HUES64 (cell line): ENCODE measurements around the gene PDZD2.

Experiments
- H3K27ac ChIP-seq: 2 replicates; pipeline ENCODE4 v1.7.0; 2013; ENCODE audit warnings: low read depth, low read length, inconsistent platforms
- H3K27me3 ChIP-seq: 2 replicates; pipeline ENCODE4 v1.6.1; 2013; ENCODE audit warnings: mild to moderate bottlenecking, low read length; ENCODE audit not compliant: insufficient read depth
- H3K36me3 ChIP-seq: 2 replicates; pipeline ENCODE4 v1.6.1; 2013; ENCODE audit warnings: mild to moderate bottlenecking, low read length; ENCODE audit not compliant: insufficient read depth
- H3K4me1 ChIP-seq: 2 replicates; pipeline ENCODE4 v1.6.1; 2013; ENCODE audit warnings: mild to moderate bottlenecking, low read length, moderate library complexity; ENCODE audit not compliant: insufficient read depth
- H3K4me3 ChIP-seq: 2 replicates; pipeline ENCODE4 v1.5.1; 2013; ENCODE audit warnings: mild to moderate bottlenecking, low read length, moderate library complexity
- H3K9ac ChIP-seq: 2 replicates; pipeline ENCODE4 v1.6.1; 2013; ENCODE audit warnings: mild to moderate bottlenecking, low read depth, low read length
- H3K9me3 ChIP-seq: 2 replicates; pipeline ENCODE4 v1.6.1; 2013; ENCODE audit warnings: low read depth, low read length; ENCODE audit not compliant: insufficient read depth
- WGBS: fragments of 150-250, 120-280 bp; methylation state at CpG from one replicate; pipeline ENCODE4 v1.1.7; 2013; ENCODE audit warnings: missing lambda C conversion rate; 5-methylcytosine and 5-hydroxymethylcytosine counted together

The PDZD2 gene

DNA sequence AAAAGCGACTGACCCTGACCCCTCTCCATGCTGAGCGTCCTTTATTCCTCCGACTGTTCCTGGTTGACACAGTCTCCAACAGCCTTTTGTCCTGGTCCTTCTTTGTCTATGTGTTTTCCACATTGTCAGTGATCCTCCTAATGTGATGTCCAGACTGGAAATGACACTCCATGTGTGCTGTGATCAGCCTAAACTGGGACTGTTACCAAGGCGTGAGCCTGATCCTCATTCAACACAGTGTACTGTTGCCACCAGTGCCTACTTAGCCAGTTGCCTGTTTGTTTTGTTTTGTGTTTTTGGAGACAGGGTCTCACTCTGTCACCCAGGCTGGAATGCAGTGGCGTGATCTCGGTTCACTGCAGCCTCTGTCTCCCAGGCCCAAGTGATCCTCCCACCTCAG, 343.1 kb downstream of the PDZD2 start:
- Histone ChIP-seq H3K27ac (no peak overlapping the region), H3K9ac (no peak overlapping the region), H3K4me1 (peaks cover 9% of the 10 kb centered on the region; the same call in 1 of the 2 replicates), H3K36me3 (no peaks in the 10 kb centered on the region), H3K27me3 (no peaks in the 10 kb centered on the region), H3K4me3 (no peak overlapping the region), H3K9me3 (no peaks in the 10 kb centered on the region)
- WGBS = 96% methylated on average over 6 of the region's 6 CpGs

DNA sequence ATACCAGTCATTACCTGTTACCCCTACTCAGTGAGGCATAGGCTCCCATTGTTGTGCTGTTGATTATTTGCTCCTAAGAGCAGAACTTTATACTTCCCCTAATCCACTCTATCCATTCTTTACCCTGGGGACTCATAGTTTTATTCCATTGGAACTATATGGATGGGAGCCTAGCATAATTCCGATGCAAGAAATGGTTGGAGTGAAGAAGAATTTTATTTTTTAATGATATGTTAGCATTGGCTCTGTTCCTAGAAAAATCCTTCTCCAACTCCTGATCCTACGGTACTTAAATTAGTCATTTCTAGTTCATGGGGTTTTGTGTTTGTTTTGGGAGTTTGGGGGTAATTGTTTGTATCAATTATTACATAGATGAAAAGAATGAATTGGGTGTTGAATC, 343.7 kb downstream of the PDZD2 start:
- Histone ChIP-seq H3K9ac (no peak overlapping the region), H3K27me3 (no peaks in the 10 kb centered on the region), H3K36me3 (no peaks in the 10 kb centered on the region), H3K4me1 (peaks cover 9% of the 10 kb centered on the region; the same call in 1 of the 2 replicates), H3K9me3 (0 out of 2 replicates have a peak, but pooled peaks cover under 1% of the 10 kb centered on the region), H3K4me3 (no peak overlapping the region), H3K27ac (no peak overlapping the region)
- 100% methylated on average over 2 of the region's 2 CpGs for WGBS

DNA sequence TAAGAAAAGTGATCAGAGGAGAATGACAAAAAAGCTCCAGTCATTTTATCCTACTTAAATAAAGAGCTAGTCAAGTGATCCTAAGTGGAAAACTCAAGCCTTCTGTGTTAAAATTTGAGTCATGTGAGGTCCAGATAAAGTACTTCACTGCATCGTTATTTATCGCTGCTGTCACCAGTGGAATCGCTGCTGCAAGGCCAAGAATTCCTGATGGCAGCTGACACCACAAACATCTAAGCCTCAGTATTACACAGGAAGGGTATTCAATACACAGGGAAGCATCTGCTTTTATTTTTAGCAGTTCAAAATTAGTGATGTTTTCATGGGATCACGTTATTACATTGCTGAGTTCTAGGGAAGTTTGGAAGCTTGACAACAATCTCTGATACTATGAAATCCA, 344.9 kb downstream of the PDZD2 start:
- Histone ChIP-seq H3K4me1 (peaks cover 9% of the 10 kb centered on the region; the same call in 1 of the 2 replicates), H3K4me3 (no peak overlapping the region), H3K9ac (no peak overlapping the region), H3K9me3 (0 out of 2 replicates have a peak, but pooled peaks cover 5% of the 10 kb centered on the region), H3K27ac (no peak overlapping the region), H3K27me3 (no peaks in the 10 kb centered on the region), H3K36me3 (no peaks in the 10 kb centered on the region)
- WGBS = 93% methylated on average over 4 of the region's 4 CpGs

DNA sequence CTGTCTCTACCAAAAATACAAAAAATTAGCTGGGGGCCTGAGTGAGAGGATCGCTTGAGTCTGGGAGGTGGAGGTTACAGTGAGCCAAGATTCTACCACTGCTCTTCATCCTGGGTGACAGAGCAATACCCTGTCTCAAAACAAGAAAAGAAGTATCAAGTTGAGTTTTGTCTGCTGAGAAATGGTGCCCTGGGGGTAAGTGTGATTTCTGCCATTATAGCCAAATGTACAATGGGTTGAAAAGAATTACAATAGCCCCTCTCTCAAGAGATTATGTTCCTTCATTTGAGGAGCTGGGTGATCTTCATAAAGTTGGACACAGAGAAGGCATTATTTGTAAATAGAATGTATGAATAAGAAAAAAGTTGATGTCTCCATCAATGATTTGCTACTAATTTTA, 345.8 kb downstream of the PDZD2 start:
- Histone ChIP-seq H3K9ac (no peak overlapping the region), H3K4me3 (no peak overlapping the region), H3K9me3 (0 out of 2 replicates have a peak, but pooled peaks cover 5% of the 10 kb centered on the region), H3K27me3 (no peaks in the 10 kb centered on the region), H3K4me1 (peaks cover 9% of the 10 kb centered on the region; the same call in 1 of the 2 replicates), H3K27ac (no peak overlapping the region), H3K36me3 (no peaks in the 10 kb centered on the region)
- 7% methylated on average over 1 of the region's 1 CpG for WGBS

DNA sequence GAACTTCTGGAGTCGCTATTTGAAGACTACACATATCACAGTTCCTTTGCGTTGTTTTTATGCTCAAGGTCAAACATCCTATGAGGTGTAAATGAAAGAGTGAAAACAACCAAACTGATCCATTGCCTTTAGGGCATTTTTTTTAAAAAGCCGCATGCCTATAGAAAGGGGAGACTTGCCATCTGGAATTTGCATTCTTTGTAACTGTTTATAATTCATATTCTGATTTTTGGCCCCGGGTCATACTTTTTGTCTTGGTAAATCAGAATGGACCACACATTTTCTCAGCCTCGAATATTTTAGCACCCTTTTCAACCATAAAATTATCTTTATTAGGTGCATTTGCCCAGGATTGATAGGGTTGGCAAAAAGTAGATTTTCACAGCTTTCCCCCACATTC, 347.2 kb downstream of the PDZD2 start:
- Histone ChIP-seq H3K27me3 (no peaks in the 10 kb centered on the region), H3K9me3 (0 out of 2 replicates have a peak, but pooled peaks cover 5% of the 10 kb centered on the region), H3K9ac (no peak overlapping the region), H3K36me3 (no peaks in the 10 kb centered on the region), H3K4me1 (peaks cover 14% of the 10 kb centered on the region; the same call in 1 of the 2 replicates), H3K27ac (no peak overlapping the region), H3K4me3 (no peak overlapping the region)
- WGBS = 78% methylated on average over 3 of the region's 5 CpGs

DNA sequence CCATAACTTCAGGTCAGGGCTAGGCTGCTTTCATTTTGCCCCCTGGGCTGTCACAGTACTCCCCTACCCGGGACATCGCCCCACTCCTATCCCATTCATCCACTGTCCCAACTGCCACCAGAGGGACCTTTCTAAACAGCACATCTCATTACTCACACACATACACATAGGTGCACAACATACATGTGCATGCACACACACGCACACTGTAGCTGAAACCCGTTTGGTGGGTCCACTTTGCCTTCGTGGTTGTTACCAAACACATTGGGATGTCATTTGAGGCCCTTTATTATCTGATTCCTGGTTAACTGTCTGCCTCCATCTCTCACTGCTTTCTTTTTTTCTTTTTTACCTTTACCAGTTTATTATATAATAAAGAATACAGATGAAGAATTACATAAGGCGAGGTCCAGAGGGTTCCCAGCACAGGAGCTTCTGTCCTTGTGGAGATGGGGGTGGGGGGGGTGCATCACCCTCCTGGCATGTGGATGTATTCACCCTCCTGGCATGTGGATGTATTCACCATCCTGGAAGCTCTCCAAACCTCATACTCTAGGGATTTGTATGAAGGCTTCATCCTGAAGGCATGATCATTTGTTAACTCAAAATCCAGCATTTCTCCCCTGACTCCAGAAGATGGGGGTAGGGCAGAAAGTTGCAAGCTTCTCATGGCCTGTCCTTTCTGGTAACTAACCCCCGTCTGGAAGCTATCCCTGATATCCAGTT, 349.2 kb downstream of the PDZD2 start:
- 92% methylated on average over 6 of the region's 7 CpGs for WGBS
- H3K4me1 ChIP-seq = peaks cover 31% of the 10 kb centered on the region
- H3K4me3 ChIP-seq = no peak overlapping the region
- H3K9me3 ChIP-seq = 0 out of 2 replicates have a peak, but pooled peaks cover 5% of the 10 kb centered on the region
- no peak overlapping the region for H3K9ac ChIP-seq
- H3K27ac ChIP-seq = no peak overlapping the region
- H3K36me3 ChIP-seq = no peaks in the 10 kb centered on the region
- no peaks in the 10 kb centered on the region for H3K27me3 ChIP-seq

DNA sequence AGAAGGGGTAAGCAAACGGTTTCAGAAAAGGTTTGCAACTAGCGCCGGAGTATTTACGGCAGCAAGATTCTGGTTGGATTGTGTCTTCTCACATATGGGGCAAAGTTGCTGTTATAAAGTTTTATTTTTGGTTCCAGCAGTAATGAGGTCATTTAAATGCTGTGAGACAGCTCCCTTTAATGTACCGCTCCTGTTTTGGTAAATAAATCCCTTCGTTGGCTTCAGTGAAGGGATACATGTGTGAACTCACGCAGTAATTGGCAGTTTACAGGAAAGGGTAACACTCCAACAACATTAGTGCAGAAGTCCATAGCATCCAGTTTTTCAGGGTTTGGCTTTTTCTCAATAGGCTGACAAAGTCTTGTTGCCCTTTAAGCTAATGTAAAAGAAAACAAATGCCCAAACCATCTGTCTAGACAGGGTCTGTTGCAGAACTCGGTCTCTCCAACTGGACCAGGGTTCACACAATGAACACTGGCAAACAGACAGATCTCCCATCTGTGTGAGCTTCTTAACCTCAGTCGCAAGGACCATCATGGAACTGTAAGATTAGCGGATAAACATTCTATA, 351.2 kb downstream of the PDZD2 start:
- Histone ChIP-seq H3K36me3 (no peaks in the 10 kb centered on the region), H3K27ac (no peak overlapping the region)
- 94% methylated on average over 10 of the region's 10 CpGs for WGBS

DNA sequence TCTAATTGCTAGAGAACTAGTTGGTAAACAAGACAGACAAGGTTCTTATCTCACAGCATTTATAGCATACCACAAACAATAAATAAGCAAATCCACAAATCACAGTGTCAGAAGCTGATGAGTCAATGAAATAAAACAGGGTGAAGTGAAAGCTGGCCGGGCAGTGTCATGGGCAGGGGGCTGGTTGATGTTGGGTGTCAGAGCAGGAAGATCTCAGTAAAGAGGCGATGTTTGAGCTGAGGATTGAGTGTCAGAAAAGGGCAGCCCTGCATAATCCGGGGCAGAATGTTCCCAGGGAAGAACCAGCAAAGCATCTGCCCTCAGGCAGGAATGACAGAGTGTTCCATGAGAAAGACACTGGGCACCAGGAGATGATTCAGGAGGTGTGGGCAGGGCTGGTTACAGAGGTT, 351.8 kb downstream of the PDZD2 start:
- no peak overlapping the region for H3K27ac ChIP-seq
- H3K9ac ChIP-seq = no peak overlapping the region
- H3K27me3 ChIP-seq = no peaks in the 10 kb centered on the region
- H3K4me1 ChIP-seq = peaks cover 38% of the 10 kb centered on the region
- H3K36me3 ChIP-seq = no peaks in the 10 kb centered on the region
- H3K9me3 ChIP-seq = 0 out of 2 replicates have a peak, but pooled peaks cover 5% of the 10 kb centered on the region
- WGBS = 72% methylated on average over 3 of the region's 3 CpGs
- H3K4me3 ChIP-seq = no peak overlapping the region

More for the DNA sequence above, 351.2 kb downstream of the PDZD2 start:
- no peak overlapping the region for H3K4me3 ChIP-seq
- H3K27me3 ChIP-seq = no peaks in the 10 kb centered on the region
- H3K9ac ChIP-seq = no peak overlapping the region
- peaks cover 38% of the 10 kb centered on the region for H3K4me1 ChIP-seq
- 0 out of 2 replicates have a peak, but pooled peaks cover 5% of the 10 kb centered on the region for H3K9me3 ChIP-seq

DNA sequence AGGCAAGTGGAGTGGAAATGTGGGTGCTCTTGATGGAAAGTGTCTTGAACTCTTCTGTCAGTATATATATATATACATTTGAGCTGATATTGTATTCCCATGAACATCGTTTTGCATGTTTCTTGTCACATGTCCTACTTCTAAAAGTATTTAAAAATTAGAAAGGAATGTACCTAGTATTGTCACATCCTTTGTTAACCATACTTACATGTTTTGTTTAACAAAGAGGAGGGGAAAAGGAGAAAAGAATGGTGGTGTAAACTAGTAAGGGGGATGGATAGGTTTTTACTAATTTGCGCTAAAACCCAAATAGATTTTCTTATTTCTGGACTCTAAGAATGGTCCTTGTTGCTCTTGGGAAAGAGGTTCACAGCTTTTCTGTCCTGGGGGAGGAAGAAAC, 353.4 kb downstream of the PDZD2 start:
- WGBS = 90% methylated on average over 1 of the region's 2 CpGs
- H3K27me3 ChIP-seq = no peaks in the 10 kb centered on the region
- H3K36me3 ChIP-seq = no peaks in the 10 kb centered on the region
- peak overlapping the region; percentile 8; the same call in 1 of the 2 replicates for H3K9ac ChIP-seq
- H3K4me3 ChIP-seq = no peak overlapping the region
- peak overlapping the region; percentile 62; the same call in 1 of the 2 replicates for H3K27ac ChIP-seq
- peaks cover 28% of the 10 kb centered on the region for H3K4me1 ChIP-seq
- H3K9me3 ChIP-seq = 0 out of 2 replicates have a peak, but pooled peaks cover 5% of the 10 kb centered on the region

DNA sequence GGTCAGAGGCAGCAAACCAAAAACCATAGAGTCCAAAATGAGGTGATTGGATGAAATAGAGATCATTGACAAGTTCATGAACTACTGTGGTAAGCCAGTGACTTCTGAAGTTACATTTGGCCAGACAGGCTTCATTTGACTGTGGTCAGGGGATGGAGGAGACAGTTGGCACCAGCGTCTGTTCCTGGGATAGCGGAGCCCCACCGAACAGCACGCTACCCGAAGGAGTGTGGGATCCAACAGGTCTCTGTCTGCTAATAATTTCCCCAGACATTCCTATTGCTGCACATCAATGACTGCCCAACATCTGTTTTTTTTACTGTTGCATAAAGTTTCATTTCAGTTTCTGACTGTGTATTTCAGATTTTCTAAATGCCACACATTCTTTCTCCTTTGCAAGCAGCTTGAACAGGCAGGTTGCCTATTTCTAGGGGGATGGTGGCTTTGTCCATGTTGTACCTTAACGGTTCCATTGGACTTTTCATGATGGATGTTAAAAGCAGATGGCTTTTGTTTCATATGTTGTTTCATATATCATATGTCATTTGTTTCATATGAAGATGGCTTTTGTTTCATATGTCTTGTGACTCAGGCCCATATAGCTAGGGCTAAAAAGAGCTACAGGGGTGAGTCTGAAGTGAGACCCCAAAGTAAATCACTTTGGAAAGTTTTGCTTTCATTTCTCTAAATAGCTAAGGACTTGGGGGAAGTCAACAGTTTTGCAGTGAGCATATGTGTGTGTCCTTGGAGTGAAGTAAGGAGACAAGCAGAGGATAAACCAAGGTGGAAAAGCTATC, 354.4 kb downstream of the PDZD2 start:
- WGBS = 94% methylated on average over 6 of the region's 6 CpGs
- Histone ChIP-seq H3K9ac (no peak overlapping the region), H3K4me1 (peaks cover 28% of the 10 kb centered on the region), H3K27me3 (no peaks in the 10 kb centered on the region), H3K36me3 (no peaks in the 10 kb centered on the region), H3K4me3 (no peak overlapping the region), H3K27ac (peak overlapping the region; percentile 62), H3K9me3 (no peaks in the 10 kb centered on the region)

DNA sequence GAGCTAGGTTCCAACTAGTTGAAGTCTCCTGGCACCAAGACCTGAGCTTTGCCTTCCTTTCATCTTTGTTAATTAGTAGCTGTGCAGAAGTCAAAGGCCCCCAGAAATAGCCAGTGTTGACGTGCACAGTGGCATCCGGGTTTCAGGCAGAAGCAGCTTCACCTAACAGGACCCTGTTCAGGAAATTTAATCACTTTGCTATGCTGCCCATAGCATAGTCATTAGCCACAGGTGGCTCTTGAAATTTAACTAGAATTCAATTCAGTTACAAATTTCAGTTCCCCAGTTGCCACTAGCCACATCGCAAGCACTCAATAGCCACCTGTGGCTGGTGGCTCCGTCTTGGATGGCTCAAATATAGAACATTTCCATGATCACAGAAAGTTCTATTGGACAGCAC, 356.1 kb downstream of the PDZD2 start:
- H3K9me3 ChIP-seq = no peaks in the 10 kb centered on the region
- WGBS = 63% methylated on average over 4 of the region's 4 CpGs
- H3K4me3 ChIP-seq = no peak overlapping the region
- no peaks in the 10 kb centered on the region for H3K27me3 ChIP-seq
- no peak overlapping the region for H3K27ac ChIP-seq
- no peak overlapping the region for H3K9ac ChIP-seq
- H3K36me3 ChIP-seq = no peaks in the 10 kb centered on the region
- H3K4me1 ChIP-seq = peaks cover 28% of the 10 kb centered on the region
